Esophagus squamous epithelium (tissue), 4 donors: ENCODE data around the gene FRMD6.

Experiments
- CTCF ChIP-seq, 6 experiments: fragments of 450-650 bp in 4 of 6; fragments of 200-600 bp in 2 of 6; sonication (generic) in 2 of 6; IDR thresholded peaks; one replicate each; pipeline ENCODE4 v1.5.1; 2016 to 2019; ENCODE audit warnings: antibody characterized with exemption in 6 of 6, mild to moderate bottlenecking in 4 of 6, moderate library complexity in 4 of 6
- POLR2A ChIP-seq, 4 donors: fragments of 450-650 bp; IDR thresholded peaks; one replicate each; pipeline ENCODE4 v1.6.1; 2017; ENCODE audit warnings: antibody characterized with exemption in 4 of 4, mild to moderate bottlenecking in 4 of 4, moderate library complexity in 3 of 4

GRCh38 chr14:51654533-51654845 lies 2.8 kb downstream of the FRMD6 start:
- TF ChIP-seq CTCF (IDR thresholded peaks at IDR 0.05) = no peak
- TF ChIP-seq POLR2A (IDR thresholded peaks at IDR 0.05) = no peak
